Peyer's patch (tissue), 4 donors: Measurements from ENCODE around the gene KRT9. TPM values are rescaled to one million over a fixed set of nuclear protein-coding genes. Genes with fewer than 3 reads are reported as not detected.
"Not testable (repeated sequence)": the region's sequence is repeated elsewhere in the genome, so short reads cannot be mapped to it uniquely, and the experiment has no call there.

Experiments
- DNase-seq, 3 donors: peaks; one replicate each; pipeline ENCODE4 v3.0.0-alpha.2; 2017 to 2019
- H3K27ac ChIP-seq, 4 donors: fragments of 200-600 bp; sonication (generic); one replicate each; pipeline ENCODE4 v1.5.1; 2016 to 2019
- H3K27me3 ChIP-seq, 2 donors: fragments of 200-600 bp; sonication (generic); one replicate each; pipeline ENCODE4 v1.5.1; 2019
- H3K36me3 ChIP-seq, 3 donors: fragments of 200-600 bp; sonication (generic); one replicate each; pipeline ENCODE4 v1.5.1; 2016 to 2019
- H3K4me1 ChIP-seq, 4 donors: fragments of 200-600 bp; sonication (generic); one replicate each; pipeline ENCODE4 v1.5.1; 2016 to 2019
- H3K4me3 ChIP-seq, 4 donors: fragments of 200-600 bp; sonication (generic); 1 replicate in 3 of 4; 2 replicates in 1 of 4; pipeline ENCODE4 v1.5.1; 2016 to 2019; ENCODE audit warnings: mild to moderate bottlenecking in 1 of 4
- H3K9me3 ChIP-seq, 4 donors: fragments of 200-600 bp; sonication (generic); one replicate each; pipeline ENCODE4 v1.5.1; 2016 to 2019; ENCODE audit warnings: mild to moderate bottlenecking in 1 of 4
- CTCF ChIP-seq, 6 experiments: fragments of 450-650 bp in 4 of 6; fragments of 200-600 bp in 2 of 6; sonication (generic) in 1 of 6; IDR thresholded peaks; one replicate each; pipeline ENCODE4 v1.5.1; 2017 to 2019; ENCODE audit warnings: antibody characterized with exemption in 6 of 6, mild to moderate bottlenecking in 3 of 6, moderate library complexity in 1 of 6
- POLR2A ChIP-seq, 2 donors: fragments of 450-650 bp; IDR thresholded peaks; one replicate each; pipeline ENCODE4 v1.5.1; 2017; ENCODE audit warnings: antibody characterized with exemption in 2 of 2, mild to moderate bottlenecking in 2 of 2, moderate library complexity in 2 of 2
- total RNA-seq, 4 donors: library from RNA; depleted of rRNA; stranded (reverse); fragments of >200 nt; gene quantifications; one replicate each; pipeline ENCODE4 v1.1.0, GENCODE V29; 2016

Gene KRT9
- total RNA-seq, 4 donors from 2014 or later = not detected

GRCh38 chr17:41613277-41614082 lies 41.6 kb upstream of the KRT9 start:
- no peak overlapping the region for H3K27ac ChIP-seq
- DNase-seq = peak in 1 of 3 donors; percentile 18
- no peaks in the 10 kb centered on the region for H3K4me1 ChIP-seq
- no peaks in the 10 kb centered on the region for H3K36me3 ChIP-seq
- no peak overlapping the region for H3K4me3 ChIP-seq
- TF ChIP-seq POLR2A (IDR thresholded peaks at IDR 0.05) = no peak
- TF ChIP-seq CTCF (IDR thresholded peaks at IDR 0.05) = no peak
- no peaks in the 10 kb centered on the region for H3K27me3 ChIP-seq
- no peaks in the 10 kb centered on the region for H3K9me3 ChIP-seq

- H3K4me1 ChIP-seq, H3K27me3 ChIP-seq, H3K27ac ChIP-seq, H3K4me3 ChIP-seq, H3K9me3 ChIP-seq, H3K36me3 ChIP-seq: not testable (repeated sequence)
- DNase-seq = peak in 1 of 3 donors; percentile 38
Observed at GRCh38 chr17:41612376-41613160, 40.7 kb upstream of the KRT9 start, which contains the start of gene KRT16. Gene KRT16 (minus strand): TSS chr17:41612767. CDS start chr17:41612688, 79 bp downstream.

- DNase-seq = peak in 1 of 3 donors; percentile 25
- no peak overlapping the region for H3K4me3 ChIP-seq
- peaks cover 0 to 8% (median 0%) of the 10 kb centered on the region in 4 donors for H3K9me3 ChIP-seq
- no peaks in the 10 kb centered on the region for H3K4me1 ChIP-seq
- H3K36me3 ChIP-seq = no peaks in the 10 kb centered on the region
- H3K27me3 ChIP-seq = no peaks in the 10 kb centered on the region
- TF ChIP-seq CTCF (IDR thresholded peaks at IDR 0.05) = no peak
- TF ChIP-seq POLR2A (IDR thresholded peaks at IDR 0.05) = no peak
- H3K27ac ChIP-seq = no peak overlapping the region
Observed at GRCh38 chr17:41610965-41611640, 39.2 kb upstream of the KRT9 start.

GRCh38 chr17:41610061-41610517 lies 38.2 kb upstream of the KRT9 start:
- not testable (repeated sequence) for H3K36me3 ChIP-seq, H3K9me3 ChIP-seq, H3K27me3 ChIP-seq, H3K4me3 ChIP-seq, H3K4me1 ChIP-seq, H3K27ac ChIP-seq
- DNase-seq = peak in 1 of 3 donors; percentile 51
- TF ChIP-seq CTCF (IDR thresholded peaks at IDR 0.05) = peak in 3 of 6 experiments; percentile 6 to 42 (median 34)

GRCh38 chr17:41606930-41607329 lies 35.1 kb upstream of the KRT9 start:
- H3K36me3 ChIP-seq, H3K4me3 ChIP-seq, H3K27ac ChIP-seq, H3K27me3 ChIP-seq, H3K4me1 ChIP-seq, DNase-seq, H3K9me3 ChIP-seq: not testable (repeated sequence)

- H3K27me3 ChIP-seq = no peaks in the 10 kb centered on the region
- no peaks in the 10 kb centered on the region for H3K36me3 ChIP-seq
- no peak overlapping the region for H3K27ac ChIP-seq
- H3K9me3 ChIP-seq = peaks cover 0 to 8% (median 0%) of the 10 kb centered on the region in 4 donors
- DNase-seq = no peak
- H3K4me3 ChIP-seq = no peak overlapping the region
- H3K4me1 ChIP-seq = no peaks in the 10 kb centered on the region
- TF ChIP-seq POLR2A (IDR thresholded peaks at IDR 0.05) (no peak), CTCF (IDR thresholded peaks at IDR 0.05) (no peak)
Observed at GRCh38 chr17:41602524-41602923, 30.7 kb upstream of the KRT9 start.
